ENCODE results near the gene FKBP6.

DNA sequence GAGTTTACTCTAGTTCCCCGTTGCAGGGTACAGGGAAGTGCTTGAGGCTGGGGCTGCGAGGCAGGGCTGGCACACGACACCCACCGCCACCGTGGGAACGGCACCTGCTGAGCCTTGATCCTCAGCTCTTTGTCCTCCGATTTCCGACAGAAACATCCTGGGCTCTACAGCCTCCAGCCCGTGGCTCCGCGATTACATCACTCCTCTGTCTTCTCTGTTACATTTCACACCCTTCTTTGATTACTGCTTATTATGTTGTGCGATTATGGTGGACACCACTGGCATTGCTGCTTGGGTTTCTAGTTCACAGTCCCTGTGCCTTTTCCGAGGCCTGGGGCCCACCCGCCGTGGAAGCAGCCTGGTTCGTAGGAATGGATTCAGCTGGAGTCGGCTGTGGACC, 26.9 kb downstream of the FKBP6 start:
- TF ChIP-seq, protein P1, sequence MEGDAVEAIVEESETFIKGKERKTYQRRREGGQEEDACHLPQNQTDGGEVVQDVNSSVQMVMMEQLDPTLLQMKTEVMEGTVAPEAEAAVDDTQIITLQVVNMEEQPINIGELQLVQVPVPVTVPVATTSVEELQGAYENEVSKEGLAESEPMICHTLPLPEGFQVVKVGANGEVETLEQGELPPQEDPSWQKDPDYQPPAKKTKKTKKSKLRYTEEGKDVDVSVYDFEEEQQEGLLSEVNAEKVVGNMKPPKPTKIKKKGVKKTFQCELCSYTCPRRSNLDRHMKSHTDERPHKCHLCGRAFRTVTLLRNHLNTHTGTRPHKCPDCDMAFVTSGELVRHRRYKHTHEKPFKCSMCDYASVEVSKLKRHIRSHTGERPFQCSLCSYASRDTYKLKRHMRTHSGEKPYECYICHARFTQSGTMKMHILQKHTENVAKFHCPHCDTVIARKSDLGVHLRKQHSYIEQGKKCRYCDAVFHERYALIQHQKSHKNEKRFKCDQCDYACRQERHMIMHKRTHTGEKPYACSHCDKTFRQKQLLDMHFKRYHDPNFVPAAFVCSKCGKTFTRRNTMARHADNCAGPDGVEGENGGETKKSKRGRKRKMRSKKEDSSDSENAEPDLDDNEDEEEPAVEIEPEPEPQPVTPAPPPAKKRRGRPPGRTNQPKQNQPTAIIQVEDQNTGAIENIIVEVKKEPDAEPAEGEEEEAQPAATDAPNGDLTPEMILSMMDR (optimal IDR thresholded peaks at IDR 0.05 in 1 of 3, IDR thresholded peaks at IDR 0.05 in 1 of 3, conservative IDR thresholded peaks at IDR 0.05 in 1 of 3; ENCODE audit: extremely low read depth in 1 of 3, insufficient read depth in 2 of 3, low read length in 3 of 3) = no peak
- no peak for TF ChIP-seq EZH2 (IDR thresholded peaks at IDR 0.05; ENCODE audit: low read length)

All from keratinocyte (primary cell).